Activated CD4-positive, alpha-beta T cell treated with anti-CD3 and anti-CD28 coated beads, Interleukin-2, amount 10 ng/mL, durations not matched to agents 24 days and 14 days (primary cell): Measurements from ENCODE around the gene RBBP8. TPM values are rescaled to one million over a fixed set of nuclear protein-coding genes. Genes with fewer than 3 reads are reported as not detected.

Experiments
- DNase-seq: peaks from one replicate; pipeline ENCODE4 v3.0.0; 2022
- H3K27ac Mint-ChIP-seq: one replicate; pipeline ENCODE4 v1.8.0; 2022; ENCODE audit warnings: mild to moderate bottlenecking, mixed read lengths
- H3K27me3 Mint-ChIP-seq: one replicate; pipeline ENCODE4 v1.8.0; 2022; ENCODE audit warnings: mixed read lengths
- H3K36me3 Mint-ChIP-seq: one replicate; pipeline ENCODE4 v1.8.0; 2022; ENCODE audit warnings: low read depth, mild to moderate bottlenecking, mixed read lengths
- H3K4me1 Mint-ChIP-seq: one replicate; pipeline ENCODE4 v1.8.0; 2021; ENCODE audit warnings: mixed read lengths
- H3K4me3 Mint-ChIP-seq: one replicate; pipeline ENCODE4 v1.8.0; 2022; ENCODE audit warnings: mild to moderate bottlenecking, moderate library complexity, mixed read lengths
- H3K9me3 Mint-ChIP-seq: one replicate; pipeline ENCODE4 v1.8.0; 2021; ENCODE audit warnings: mixed read lengths
- intact Hi-C: fragments of 100-400 bp; cut with micrococcal nuclease; formaldehyde crosslinking; loops from one replicate; pipeline ENCODE4 v1.15.1; 2023
- total RNA-seq: library from RNA; stranded (reverse); gene quantifications from 2 replicates; pipeline ENCODE4 v1.2.3, GENCODE V29; 2022

Gene RBBP8
- total RNA-seq, 1 donor from 2014 or later = 97.8 TPM

DNA sequence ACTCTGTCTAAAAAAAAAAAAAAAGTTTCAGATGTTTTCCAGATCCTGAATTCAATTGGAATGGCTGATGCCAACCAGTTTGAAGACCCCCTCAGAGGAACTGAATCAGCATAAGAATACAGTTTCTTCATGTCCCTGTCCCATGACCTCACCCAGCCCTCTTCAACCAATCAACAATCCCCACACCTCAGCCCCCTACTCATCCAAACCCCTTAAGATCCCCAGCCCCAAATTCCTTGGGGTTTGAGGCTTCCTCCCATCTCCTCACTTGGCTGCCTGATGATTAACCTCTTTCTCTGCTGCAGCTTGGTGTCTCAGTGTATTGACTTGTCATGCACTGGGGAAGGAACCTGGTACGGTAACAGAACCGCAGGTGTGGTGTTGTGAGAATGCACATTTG, 104.5 kb downstream of the RBBP8 start:
- intact Hi-C loops = no loop called here
- Mint-ChIP-seq H3K36me3 (no peaks in the 10 kb centered on the region), H3K27ac (no peak overlapping the region), H3K9me3 (no peaks in the 10 kb centered on the region), H3K27me3 (peaks cover 4% of the 10 kb centered on the region), H3K4me3 (no peak overlapping the region), H3K4me1 (peaks cover 2% of the 10 kb centered on the region)
- DNase-seq = no peak

GRCh38 chr18:23038712-23039111, 105.6 kb downstream of the RBBP8 start:
- Mint-ChIP-seq H3K27me3 (peaks cover 4% of the 10 kb centered on the region), H3K9me3 (no peaks in the 10 kb centered on the region), H3K4me3 (no peak overlapping the region), H3K36me3 (no peaks in the 10 kb centered on the region), H3K27ac (no peak overlapping the region), H3K4me1 (peaks cover 2% of the 10 kb centered on the region)
- intact Hi-C loops = no loop called here
- DNase-seq = no peak

DNA sequence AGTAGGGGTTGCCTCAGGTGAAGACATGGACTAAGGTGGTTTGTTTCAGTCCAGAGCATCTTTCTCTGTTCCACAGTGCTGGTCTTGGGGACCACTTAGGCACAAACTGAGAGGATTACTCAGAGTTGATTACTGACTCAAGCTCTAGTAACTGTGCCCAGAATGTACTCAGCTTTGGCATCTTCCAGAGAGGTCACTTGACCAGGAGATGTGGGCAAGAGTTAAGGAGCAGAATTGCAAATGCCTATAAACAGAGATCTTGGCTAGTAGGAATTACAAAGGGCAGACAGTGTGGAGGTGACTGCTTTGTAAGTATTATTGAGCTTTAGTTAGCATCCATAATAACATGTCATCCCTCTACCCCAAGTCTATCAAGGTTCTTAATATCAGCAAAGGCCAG, 109.0 kb downstream of the RBBP8 start:
- Mint-ChIP-seq H3K4me1 (no peaks in the 10 kb centered on the region), H3K27ac (no peak overlapping the region), H3K4me3 (no peak overlapping the region), H3K9me3 (no peaks in the 10 kb centered on the region), H3K36me3 (no peaks in the 10 kb centered on the region), H3K27me3 (peaks cover 6% of the 10 kb centered on the region)
- no peak for DNase-seq
- intact Hi-C loops = no loop called here

DNA sequence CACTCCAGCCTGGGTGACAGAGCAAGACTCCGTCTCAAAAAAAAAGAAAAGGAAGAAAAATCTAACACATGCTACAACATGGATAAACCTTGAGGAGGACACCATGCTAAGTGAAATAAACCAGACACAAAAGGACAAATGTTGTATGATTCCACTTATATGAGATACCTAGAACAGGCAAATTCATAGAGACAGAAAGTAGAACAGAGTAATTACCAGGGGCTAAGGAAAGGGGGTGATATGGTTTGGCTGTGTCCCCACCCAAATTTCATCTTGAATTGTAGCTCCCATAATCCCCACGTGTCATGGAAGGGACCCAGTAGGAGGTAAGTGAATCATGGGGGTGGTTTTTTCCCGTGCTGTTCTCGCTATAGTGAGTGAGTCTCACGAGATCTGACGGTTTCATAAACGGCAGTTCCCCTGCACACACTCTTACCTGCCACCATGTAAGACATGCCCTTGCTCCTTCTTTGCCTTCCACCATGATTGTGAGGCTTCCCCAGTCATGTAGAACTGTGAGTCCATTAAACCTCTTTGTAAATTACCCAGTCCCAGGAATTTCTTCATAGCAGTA, 110.8 kb downstream of the RBBP8 start:
- Mint-ChIP-seq H3K27me3 (peaks cover 6% of the 10 kb centered on the region), H3K4me3 (no peak overlapping the region), H3K4me1 (no peaks in the 10 kb centered on the region), H3K27ac (no peak overlapping the region), H3K9me3 (no peaks in the 10 kb centered on the region), H3K36me3 (no peaks in the 10 kb centered on the region)
- intact Hi-C loops = no loop called here
- no peak for DNase-seq

DNA sequence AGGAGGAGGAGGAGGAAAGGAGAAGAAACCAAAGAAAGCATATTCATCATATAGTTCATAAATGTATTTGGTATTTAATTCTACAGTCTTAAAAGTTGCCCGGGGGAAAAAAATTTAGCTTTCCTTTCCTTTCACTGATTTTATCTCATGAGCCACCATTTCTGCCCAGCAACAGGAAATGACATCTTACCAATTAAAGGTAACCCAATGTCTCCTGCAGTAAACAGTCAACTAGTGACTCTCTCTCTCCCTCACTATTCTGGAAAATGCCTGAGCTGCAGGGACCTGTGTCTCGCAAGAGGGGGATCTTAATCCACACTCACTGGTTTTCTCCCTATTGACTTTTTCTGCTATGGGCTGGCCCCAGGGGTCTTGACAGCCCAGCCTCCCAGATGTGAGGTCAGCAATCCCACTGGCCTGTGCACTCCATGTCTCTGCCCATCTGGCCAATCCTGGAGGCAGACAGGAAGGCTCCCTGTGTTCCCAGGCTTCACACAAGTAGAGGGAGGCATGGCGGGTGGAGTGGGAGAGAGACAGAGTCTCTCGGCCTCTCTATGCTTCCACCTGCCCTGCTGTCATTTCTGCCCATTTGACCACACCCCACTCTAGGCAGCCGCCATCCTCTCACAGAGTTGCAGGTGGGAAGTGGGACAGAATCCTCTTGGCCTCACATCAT, 116.7 kb downstream of the RBBP8 start:
- peaks cover 12% of the 10 kb centered on the region for H3K4me1 Mint-ChIP-seq
- peaks cover 9% of the 10 kb centered on the region for H3K27me3 Mint-ChIP-seq
- H3K9me3 Mint-ChIP-seq = peaks cover 3% of the 10 kb centered on the region
- H3K4me3 Mint-ChIP-seq = peak overlapping the region; percentile 11
- DNase-seq = peak; percentile 73
- H3K36me3 Mint-ChIP-seq = peaks cover 2% of the 10 kb centered on the region
- peak overlapping the region; percentile 22 for H3K27ac Mint-ChIP-seq
- intact Hi-C loops = no loop called here

GRCh38 chr18:23053776-23054457, 120.8 kb downstream of the RBBP8 start:
- no peak overlapping the region for H3K4me3 Mint-ChIP-seq
- intact Hi-C loops = no loop called here
- H3K36me3 Mint-ChIP-seq = peaks cover 2% of the 10 kb centered on the region
- H3K4me1 Mint-ChIP-seq = peaks cover 12% of the 10 kb centered on the region
- peaks cover 20% of the 10 kb centered on the region for H3K27me3 Mint-ChIP-seq
- DNase-seq = no peak
- H3K9me3 Mint-ChIP-seq = peaks cover 3% of the 10 kb centered on the region
- no peak overlapping the region for H3K27ac Mint-ChIP-seq

- H3K9me3 Mint-ChIP-seq = peaks cover 3% of the 10 kb centered on the region
- H3K27me3 Mint-ChIP-seq = peaks cover 20% of the 10 kb centered on the region
- intact Hi-C loops = no loop called here
Observed at GRCh38 chr18:23054553-23054952, 121.4 kb downstream of the RBBP8 start.

DNA sequence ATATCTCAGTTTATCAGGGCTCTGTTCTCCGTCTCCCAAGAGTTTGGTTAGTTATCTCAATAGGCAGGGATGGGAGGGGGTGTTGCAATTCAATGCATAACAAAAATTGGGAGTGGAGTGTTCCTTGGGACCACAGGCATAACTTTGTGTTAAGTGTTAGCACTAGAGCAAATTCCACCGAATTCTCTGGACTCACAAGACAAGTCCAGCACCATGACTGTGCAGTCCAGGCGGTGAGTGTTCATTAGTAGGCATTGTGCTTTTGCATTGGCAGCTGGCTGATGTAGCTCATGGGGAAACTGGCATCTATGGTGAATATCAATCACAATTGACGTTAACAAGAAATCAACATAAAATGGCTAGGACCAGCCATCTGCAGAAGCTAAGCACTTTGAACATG, 123.2 kb downstream of the RBBP8 start:
- Mint-ChIP-seq H3K9me3 (no peaks in the 10 kb centered on the region), H3K4me1 (no peaks in the 10 kb centered on the region), H3K4me3 (no peak overlapping the region), H3K27me3 (peaks cover 22% of the 10 kb centered on the region), H3K36me3 (no peaks in the 10 kb centered on the region), H3K27ac (no peak overlapping the region)
- intact Hi-C loops = no loop called here
- DNase-seq = no peak

More at GRCh38 chr18:23054553-23054952, 121.4 kb downstream of the RBBP8 start:
- Mint-ChIP-seq H3K4me1 (peaks cover 9% of the 10 kb centered on the region), H3K36me3 (no peaks in the 10 kb centered on the region), H3K27ac (no peak overlapping the region), H3K4me3 (no peak overlapping the region)
- DNase-seq = no peak

GRCh38 chr18:23057096-23057495, 124.0 kb downstream of the RBBP8 start:
- no peaks in the 10 kb centered on the region for H3K4me1 Mint-ChIP-seq
- H3K27me3 Mint-ChIP-seq = peaks cover 22% of the 10 kb centered on the region
- intact Hi-C loops = no loop called here
- no peaks in the 10 kb centered on the region for H3K36me3 Mint-ChIP-seq
- no peak for DNase-seq
- no peak overlapping the region for H3K4me3 Mint-ChIP-seq
- H3K9me3 Mint-ChIP-seq = no peaks in the 10 kb centered on the region
- H3K27ac Mint-ChIP-seq = no peak overlapping the region

DNA sequence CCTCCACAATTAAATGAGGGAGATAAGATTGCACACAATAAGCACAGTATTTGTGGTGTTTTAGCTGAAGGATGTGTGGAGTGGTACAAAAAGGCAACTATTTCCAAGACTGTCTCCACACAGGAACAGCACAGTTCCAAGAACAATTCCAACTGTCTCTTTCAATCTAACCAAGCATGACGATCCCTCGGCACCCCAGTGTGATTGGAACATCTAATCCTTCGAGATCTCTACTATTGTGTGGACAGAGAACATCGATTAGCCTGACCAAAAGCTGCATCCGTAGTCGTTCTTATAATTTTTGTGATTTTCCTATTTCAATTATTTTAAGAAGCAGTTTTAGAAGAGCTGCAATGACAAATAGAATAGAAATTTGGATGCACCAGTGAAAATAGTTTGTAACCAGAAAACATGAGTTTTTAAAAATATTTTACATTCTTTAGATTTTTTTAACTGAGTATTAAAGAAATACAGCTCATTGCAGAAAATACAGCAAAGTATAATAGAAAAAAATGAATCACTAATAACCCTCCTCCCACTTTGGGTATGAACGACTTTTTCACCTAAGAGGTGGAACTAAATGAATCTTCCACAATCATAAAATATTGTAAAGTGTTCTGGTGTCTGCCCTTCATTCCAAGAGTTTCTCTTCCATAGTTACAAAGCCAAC, 125.8 kb downstream of the RBBP8 start:
- peaks cover 6% of the 10 kb centered on the region for H3K9me3 Mint-ChIP-seq
- H3K4me3 Mint-ChIP-seq = no peak overlapping the region
- no peak overlapping the region for H3K27ac Mint-ChIP-seq
- intact Hi-C loops = no loop called here
- H3K27me3 Mint-ChIP-seq = peaks cover 19% of the 10 kb centered on the region
- H3K4me1 Mint-ChIP-seq = no peaks in the 10 kb centered on the region
- DNase-seq = no peak
- H3K36me3 Mint-ChIP-seq = peaks cover 3% of the 10 kb centered on the region

DNA sequence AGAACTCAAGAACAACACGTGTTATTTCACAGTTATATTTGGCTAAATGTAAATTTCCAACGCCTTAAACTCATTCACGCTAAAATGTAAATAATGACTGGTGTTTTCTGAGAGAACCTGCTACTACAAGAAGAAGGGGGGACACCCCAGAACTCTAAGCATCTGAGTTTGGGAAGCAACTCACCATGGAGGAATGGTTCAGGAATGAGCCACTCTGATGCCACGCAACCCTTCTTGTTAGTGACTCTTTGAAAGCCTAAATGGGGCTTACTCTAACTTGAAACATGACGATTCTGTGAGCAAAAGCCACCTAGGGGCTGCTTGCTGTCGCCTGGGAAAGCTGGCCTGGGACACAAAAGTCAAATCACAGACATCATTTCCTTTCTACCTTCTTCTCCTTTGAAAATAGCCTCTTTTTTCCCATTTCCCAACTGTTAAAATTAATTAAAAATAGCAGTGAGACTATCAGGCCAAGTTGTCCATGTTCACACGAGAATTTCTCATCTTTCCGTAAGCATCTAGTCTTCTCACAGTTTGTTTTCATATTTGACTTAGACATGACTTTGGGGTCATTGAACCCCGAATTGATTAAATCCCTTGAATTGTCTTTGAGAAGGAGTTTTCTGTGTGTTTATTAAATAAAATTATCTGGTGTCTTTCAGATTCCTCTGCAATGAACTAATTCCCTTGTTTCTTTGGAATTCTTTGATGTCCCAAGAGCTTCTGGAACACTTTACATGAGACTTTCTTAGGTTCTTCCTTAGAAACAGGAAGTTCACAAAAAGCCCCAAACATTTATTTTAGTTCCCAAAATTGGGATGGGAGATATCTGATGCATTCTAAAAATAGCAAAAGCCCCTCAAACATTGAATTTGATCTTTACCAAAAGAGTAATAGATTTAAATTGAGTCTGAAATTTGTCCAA, 126.7 kb downstream of the RBBP8 start:
- no peak for DNase-seq
- Mint-ChIP-seq H3K4me1 (no peaks in the 10 kb centered on the region), H3K9me3 (peaks cover 6% of the 10 kb centered on the region), H3K27ac (no peak overlapping the region), H3K27me3 (peaks cover 17% of the 10 kb centered on the region), H3K4me3 (no peak overlapping the region), H3K36me3 (peaks cover 3% of the 10 kb centered on the region)
- intact Hi-C loops = no loop called here

- H3K9me3 Mint-ChIP-seq = peaks cover 11% of the 10 kb centered on the region
Observed at GRCh38 chr18:23062011-23062410, 128.9 kb downstream of the RBBP8 start.

GRCh38 chr18:23063502-23063901, 130.4 kb downstream of the RBBP8 start:
- H3K9me3 Mint-ChIP-seq = peaks cover 14% of the 10 kb centered on the region
- peaks cover 7% of the 10 kb centered on the region for H3K27me3 Mint-ChIP-seq
- no peak for DNase-seq
- H3K27ac Mint-ChIP-seq = no peak overlapping the region
- H3K36me3 Mint-ChIP-seq = peaks cover 8% of the 10 kb centered on the region
- H3K4me1 Mint-ChIP-seq = peaks cover 6% of the 10 kb centered on the region
- H3K4me3 Mint-ChIP-seq = no peak overlapping the region
- intact Hi-C loops = no loop called here

More at GRCh38 chr18:23062011-23062410, 128.9 kb downstream of the RBBP8 start:
- H3K27me3 Mint-ChIP-seq = peaks cover 9% of the 10 kb centered on the region
- DNase-seq = no peak
- H3K36me3 Mint-ChIP-seq = peaks cover 3% of the 10 kb centered on the region
- intact Hi-C loops = no loop called here
- no peak overlapping the region for H3K27ac Mint-ChIP-seq
- H3K4me3 Mint-ChIP-seq = no peak overlapping the region
- peaks cover under 1% of the 10 kb centered on the region for H3K4me1 Mint-ChIP-seq
